Adrenal gland (tissue), 5 donors: Measurements from ENCODE around the gene SLC43A2.

Source experiments
- POLR2A ChIP-seq, 2 donors: fragments of 450-650 bp; IDR thresholded peaks; one replicate each; pipeline ENCODE4 v1.6.1; 2017; ENCODE audit warnings: antibody characterized with exemption in 2 of 2, mild to moderate bottlenecking in 2 of 2, moderate library complexity in 1 of 2
- TF ChIP-seq, protein P1 (sequence below), 6 experiments: fragments of 450-650 bp in 4 of 6; fragments of 200-600 bp in 2 of 6; sonication (generic) in 1 of 6; IDR thresholded peaks; 1 replicate in 5 of 6; 2 replicates in 1 of 6; pipeline versions ENCODE4 v1.5.1 to v1.8.0; 2016 to 2021; ENCODE audit warnings: antibody characterized with exemption in 6 of 6, mild to moderate bottlenecking in 2 of 6, moderate library complexity in 1 of 6
- donor health status: DM: no; HTN: no; CAD: no.

DNA sequence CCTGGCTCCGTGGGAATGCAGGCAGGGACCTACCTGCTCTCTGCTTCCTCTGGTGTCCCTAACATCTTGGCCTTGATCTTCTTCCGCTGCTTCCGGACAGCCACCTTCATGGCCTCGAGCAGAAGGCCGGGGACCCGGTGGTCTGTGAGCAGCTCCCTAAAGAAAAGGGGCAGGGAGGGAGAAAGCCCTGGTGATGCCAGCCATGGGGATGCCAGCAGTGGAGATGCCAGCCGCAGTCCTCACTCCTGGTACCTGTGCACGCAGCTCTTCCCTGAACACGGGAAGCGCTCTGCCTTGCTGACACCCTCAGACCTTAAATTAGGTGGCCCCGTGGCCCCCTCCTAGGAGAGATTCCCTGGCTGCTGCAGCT is 19.2 kb upstream of the SLC43A2 start:
- TF ChIP-seq POLR2A (IDR thresholded peaks at IDR 0.05) = no peak
- TF ChIP-seq, protein P1, sequence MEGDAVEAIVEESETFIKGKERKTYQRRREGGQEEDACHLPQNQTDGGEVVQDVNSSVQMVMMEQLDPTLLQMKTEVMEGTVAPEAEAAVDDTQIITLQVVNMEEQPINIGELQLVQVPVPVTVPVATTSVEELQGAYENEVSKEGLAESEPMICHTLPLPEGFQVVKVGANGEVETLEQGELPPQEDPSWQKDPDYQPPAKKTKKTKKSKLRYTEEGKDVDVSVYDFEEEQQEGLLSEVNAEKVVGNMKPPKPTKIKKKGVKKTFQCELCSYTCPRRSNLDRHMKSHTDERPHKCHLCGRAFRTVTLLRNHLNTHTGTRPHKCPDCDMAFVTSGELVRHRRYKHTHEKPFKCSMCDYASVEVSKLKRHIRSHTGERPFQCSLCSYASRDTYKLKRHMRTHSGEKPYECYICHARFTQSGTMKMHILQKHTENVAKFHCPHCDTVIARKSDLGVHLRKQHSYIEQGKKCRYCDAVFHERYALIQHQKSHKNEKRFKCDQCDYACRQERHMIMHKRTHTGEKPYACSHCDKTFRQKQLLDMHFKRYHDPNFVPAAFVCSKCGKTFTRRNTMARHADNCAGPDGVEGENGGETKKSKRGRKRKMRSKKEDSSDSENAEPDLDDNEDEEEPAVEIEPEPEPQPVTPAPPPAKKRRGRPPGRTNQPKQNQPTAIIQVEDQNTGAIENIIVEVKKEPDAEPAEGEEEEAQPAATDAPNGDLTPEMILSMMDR (IDR thresholded peaks at IDR 0.05) = no peak
